GM19035 (cell line): Measurements from ENCODE around the gene KMT2E.

Source experiments
- ATAC-seq: cut with Tn5 transposase; IDR thresholded peaks from one replicate; pipeline ENCODE4 v1.9.1; 2021; ENCODE audit not compliant: unreplicated experiment

KMT2E gene

GRCh38 chr7:105060923-105061322 lies 46.9 kb downstream of the KMT2E start:
- no peak for ATAC-seq

GRCh38 chr7:105065104-105065503 lies 51.1 kb downstream of the KMT2E start:
- no peak for ATAC-seq

GRCh38 chr7:105067691-105068090 lies 53.7 kb downstream of the KMT2E start:
- no peak for ATAC-seq

- no peak for ATAC-seq
These were observed 54.9 kb downstream of the KMT2E start for GRCh38 chr7:105068886-105069285.

GRCh38 chr7:105073143-105073542 lies 59.1 kb downstream of the KMT2E start:
- no peak for ATAC-seq

- ATAC-seq, result no peak
These were observed 65.3 kb downstream of the KMT2E start for GRCh38 chr7:105079348-105079747.

- no peak for ATAC-seq
These were observed 70.6 kb downstream of the KMT2E start for GRCh38 chr7:105084581-105084980.

- ATAC-seq, result no peak
These were observed 72.8 kb downstream of the KMT2E start for GRCh38 chr7:105086850-105087249.

GRCh38 chr7:105087981-105088380 lies 74.0 kb downstream of the KMT2E start:
- ATAC-seq, result no peak

- ATAC-seq, result no peak
These were observed 74.5 kb downstream of the KMT2E start for GRCh38 chr7:105088456-105088855.

- no peak for ATAC-seq
These were observed 81.0 kb downstream of the KMT2E start for GRCh38 chr7:105094966-105095365.

GRCh38 chr7:105096306-105096705 lies 82.3 kb downstream of the KMT2E start:
- ATAC-seq, result no peak

GRCh38 chr7:105097619-105098018 lies 83.6 kb downstream of the KMT2E start:
- ATAC-seq, result no peak

- ATAC-seq, result peak; percentile 72
These were observed 85.0 kb downstream of the KMT2E start for GRCh38 chr7:105098863-105099515.

- ATAC-seq, result no peak
These were observed 87.9 kb downstream of the KMT2E start for GRCh38 chr7:105101864-105102263.

- no peak for ATAC-seq
These were observed 88.8 kb downstream of the KMT2E start for GRCh38 chr7:105102557-105103352.

- no peak for ATAC-seq
These were observed 91.6 kb downstream of the KMT2E start for GRCh38 chr7:105105579-105105978.

- ATAC-seq, result no peak
These were observed 92.5 kb downstream of the KMT2E start for GRCh38 chr7:105106473-105106872.

- ATAC-seq, result no peak
These were observed 93.5 kb downstream of the KMT2E start for GRCh38 chr7:105107458-105107857.

GRCh38 chr7:105112440-105113418 lies 98.7 kb downstream of the KMT2E start:
- no peak for ATAC-seq
